ENCODE data around the gene HLTF.
A peak's percentile ranks its signal among the peaks of the same experiment; 100 is the strongest.

The HLTF gene

DNA sequence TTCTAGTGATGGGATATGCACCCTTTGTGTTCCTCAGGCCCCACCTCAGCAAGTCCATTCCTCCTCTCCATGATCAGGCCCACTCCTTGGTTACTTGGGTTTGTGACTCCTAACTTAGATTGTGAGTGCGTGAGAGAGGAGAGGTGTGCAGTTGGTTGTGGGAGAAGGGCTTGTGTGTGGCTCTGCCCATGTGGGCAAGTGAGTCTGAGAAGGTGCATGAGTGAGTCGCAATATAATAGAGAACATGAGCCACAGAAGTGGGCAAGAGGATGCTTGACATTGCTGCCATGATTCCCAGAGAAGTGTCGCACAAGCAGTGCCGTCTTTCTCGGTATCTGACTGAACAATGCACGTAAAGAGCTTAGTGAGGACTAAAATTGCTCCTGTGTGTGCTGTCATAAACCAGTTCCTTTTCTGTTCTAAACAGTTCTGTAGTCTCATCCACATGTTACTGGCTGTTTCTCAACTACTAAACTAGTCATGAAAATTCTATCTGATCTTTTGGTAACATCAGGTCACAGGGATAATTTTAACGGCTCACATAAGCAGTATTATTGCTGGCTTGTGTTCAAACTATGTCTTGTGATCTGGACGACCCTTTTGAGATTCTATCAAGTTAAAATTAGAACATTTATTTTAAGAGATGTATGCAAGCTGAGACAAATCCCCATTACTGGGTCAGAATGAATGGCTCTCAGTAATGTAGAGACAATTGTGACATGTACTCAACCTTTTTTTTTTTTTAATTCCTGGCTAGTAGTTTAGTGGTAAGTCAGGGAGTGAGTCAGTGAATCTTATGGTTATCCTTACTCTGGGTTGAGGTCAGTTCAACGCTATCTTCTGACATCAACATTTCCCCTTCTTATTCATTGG is 69.4 kb downstream of the HLTF start:
- no peak for DNase-seq

GRCh38 chr3:149016242-149016641 is 70.1 kb downstream of the HLTF start:
- DNase-seq: peak; percentile 11

DNA sequence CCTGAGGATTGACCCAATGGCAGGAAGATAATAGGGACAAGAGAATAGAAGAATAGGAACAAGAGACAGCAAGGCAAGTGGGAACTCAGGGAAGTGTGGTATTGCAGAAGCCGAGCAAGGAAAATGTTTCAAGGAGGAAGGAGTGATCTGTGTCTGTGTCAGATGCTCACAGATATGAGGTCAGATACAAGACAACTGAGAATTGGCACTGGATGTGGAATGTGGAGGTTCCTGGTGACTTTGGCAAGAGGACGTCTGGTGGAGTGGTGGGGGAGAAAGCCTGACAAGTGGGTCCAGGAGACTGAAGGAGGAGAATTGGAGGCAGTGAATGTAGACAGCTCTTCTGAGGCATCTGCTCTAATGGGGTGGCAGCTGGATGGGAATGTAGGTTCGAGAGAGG is 70.9 kb downstream of the HLTF start:
- no peak for DNase-seq

GRCh38 chr3:149013726-149014125 is 72.6 kb downstream of the HLTF start:
- no peak for DNase-seq

GRCh38 chr3:149011676-149012075 is 74.7 kb downstream of the HLTF start:
- no peak for DNase-seq

DNA sequence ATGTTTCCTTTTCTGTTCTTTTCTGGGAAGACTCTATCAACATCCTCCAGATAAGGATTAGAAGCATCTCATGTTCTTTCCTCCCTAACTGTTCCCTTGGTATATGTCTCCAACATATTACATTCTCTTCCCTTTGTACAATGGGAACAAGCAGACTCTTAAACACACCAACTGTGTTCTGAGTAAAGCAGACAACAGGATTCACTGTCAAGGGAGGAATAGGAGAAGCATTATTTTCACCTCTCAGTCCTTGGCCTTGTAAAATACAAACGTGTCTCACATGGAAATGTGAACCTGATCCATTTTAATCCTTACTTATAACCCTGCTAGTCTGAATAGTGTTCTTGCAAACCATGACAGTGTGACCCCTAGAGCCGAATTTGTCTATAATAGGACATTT is 75.4 kb downstream of the HLTF start:
- DNase-seq: no peak

GRCh38 chr3:149010504-149010951 is 75.8 kb downstream of the HLTF start:
- no peak for DNase-seq

GRCh38 chr3:149009732-149010131 is 76.6 kb downstream of the HLTF start:
- no peak for DNase-seq

DNA sequence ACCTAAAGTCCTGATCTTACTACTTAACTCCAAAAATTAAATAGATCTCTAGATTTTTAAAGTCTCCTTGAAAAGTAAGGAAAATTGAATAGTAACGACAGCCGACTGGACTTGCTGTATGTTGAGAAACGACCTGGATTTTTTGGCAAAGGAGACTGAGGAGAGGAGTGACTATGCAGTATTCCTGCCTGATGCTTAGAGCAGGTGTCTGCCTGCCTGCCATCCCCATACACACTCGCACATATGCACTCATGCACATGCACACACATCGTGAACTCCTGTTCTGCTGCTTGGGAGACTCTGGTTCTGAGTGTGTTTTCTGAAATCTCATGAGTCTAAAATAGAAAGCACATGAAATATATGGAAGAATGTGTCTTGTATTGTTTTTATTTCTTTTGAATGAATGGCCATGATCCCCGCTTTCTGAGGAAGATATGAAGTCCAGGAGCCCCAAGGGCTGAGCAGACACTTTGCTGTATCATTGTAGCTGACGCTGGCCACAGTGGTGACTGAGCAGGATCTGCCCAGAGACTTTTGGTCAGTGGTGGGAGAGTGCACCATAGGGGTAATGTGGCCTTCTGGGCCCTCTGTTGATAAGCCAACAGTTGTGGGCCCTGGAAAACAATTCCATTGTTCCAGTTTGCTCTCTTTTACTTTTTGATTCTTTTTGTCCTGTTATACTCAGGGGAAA is 78.6 kb downstream of the HLTF start:
- no peak for DNase-seq

GRCh38 chr3:149005416-149005815 is 80.9 kb downstream of the HLTF start:
- no peak for DNase-seq

- DNase-seq: peak; percentile 86
Observed at GRCh38 chr3:149004622-149005021, 81.7 kb downstream of the HLTF start.

- DNase-seq: peak; percentile 77
Observed at GRCh38 chr3:149003653-149004305, 82.6 kb downstream of the HLTF start.

GRCh38 chr3:149001727-149002126 is 84.6 kb downstream of the HLTF start:
- no peak for DNase-seq

- DNase-seq: no peak
Observed at GRCh38 chr3:149000206-149000745, 86.1 kb downstream of the HLTF start.

DNA sequence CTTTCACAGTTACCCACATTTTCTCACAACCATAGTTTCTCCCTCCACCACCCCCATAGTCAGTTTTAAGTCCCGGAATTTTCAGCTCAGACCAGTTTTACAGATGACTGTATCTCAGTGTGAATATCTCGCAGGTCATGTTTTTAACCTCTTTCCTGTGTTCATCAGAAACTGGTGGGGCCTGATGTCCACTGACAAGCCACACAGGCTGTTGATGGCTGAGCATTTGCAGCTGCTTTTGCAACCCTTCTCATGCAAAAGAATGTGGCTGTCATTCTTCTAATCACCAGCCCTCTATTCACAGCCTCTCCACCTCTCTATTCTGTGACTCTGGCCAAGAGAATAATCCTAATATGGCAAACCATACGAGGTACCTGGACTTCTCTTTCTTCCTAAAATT is 86.5 kb downstream of the HLTF start:
- no peak for DNase-seq

GRCh38 chr3:148998715-148999423 is 87.5 kb downstream of the HLTF start:
- no peak for DNase-seq

GRCh38 chr3:148998297-148998696 is 88.0 kb downstream of the HLTF start:
- no peak for DNase-seq

DNA sequence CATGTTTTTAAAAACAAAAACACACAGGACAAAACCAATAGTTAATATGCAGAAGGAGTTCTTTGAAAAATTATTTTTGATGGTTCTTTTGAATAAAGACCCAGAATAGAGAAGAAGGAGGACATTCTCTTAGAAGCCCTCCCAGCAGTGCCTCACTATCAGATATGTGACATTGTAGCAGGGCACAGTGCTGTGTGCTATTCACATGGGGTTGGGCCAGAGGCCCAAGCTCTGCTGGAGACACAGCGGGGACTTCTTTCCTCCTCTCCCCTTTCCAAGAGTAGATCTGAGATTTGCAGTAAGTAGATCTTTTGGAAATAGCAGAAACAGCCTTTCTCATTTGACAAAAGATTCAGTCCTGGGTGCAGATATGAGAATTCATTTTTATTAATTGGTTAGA is 88.7 kb downstream of the HLTF start:
- DNase-seq: no peak

DNA sequence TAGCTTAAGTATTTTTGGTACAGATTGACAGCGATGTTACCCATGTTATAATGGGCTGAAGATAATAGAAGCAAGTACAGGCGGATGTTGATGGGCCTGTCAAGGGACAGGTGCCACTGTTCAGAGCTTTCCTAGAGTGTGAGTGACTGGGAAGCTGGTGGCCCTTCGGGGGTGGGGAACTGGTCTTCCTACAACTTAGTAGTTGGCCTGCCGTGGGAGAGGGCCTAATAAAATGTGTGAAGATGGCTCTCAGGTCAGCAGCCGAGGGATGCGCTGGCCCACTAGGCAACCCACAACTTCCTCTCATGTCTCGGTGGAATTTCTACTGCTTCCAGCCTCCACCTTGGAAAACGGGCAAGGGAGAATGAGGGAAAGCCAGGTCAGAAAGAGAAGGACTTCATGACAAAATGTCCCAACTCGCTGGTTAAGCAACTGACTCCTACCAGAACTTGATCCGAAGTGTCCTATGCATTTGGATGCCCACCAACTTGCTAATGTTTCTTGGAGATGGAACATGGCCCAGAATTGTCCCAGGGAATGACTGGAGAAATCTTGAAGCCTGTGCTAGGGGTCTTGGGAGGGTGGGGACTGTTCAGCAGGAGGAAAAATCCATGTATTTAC is 93.6 kb downstream of the HLTF start:
- DNase-seq: no peak

DNA sequence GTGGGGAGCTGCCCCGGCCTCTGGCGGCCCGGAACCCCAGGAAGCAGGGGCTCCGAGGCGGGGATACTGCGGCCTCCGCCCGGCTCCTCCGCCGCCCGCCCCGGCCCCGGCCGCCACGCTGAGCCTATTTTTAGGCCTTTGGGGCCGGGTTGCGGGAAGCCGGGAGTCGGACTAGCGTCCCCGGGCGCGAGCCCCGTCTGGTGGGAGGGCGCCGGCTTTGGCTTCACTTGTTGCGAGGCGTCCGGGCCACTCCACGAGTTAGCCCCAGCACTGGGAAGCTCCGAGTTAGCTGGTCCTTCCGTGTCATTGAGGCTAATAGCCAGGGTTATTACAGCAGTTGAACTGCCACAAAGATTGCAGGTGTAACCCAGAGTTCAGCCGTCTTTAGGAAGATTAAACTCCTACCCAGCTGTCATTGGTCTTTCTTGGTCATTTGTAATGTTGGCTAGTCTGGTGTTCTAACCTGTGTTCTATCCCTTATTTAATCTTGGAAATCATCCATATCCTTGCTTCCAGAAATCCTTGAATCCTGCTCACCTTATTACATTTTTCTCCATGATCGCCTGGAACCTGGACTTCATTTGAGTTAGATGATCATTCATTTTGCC is 94.2 kb downstream of the HLTF start:
- DNase-seq: peak; percentile 58

DNA sequence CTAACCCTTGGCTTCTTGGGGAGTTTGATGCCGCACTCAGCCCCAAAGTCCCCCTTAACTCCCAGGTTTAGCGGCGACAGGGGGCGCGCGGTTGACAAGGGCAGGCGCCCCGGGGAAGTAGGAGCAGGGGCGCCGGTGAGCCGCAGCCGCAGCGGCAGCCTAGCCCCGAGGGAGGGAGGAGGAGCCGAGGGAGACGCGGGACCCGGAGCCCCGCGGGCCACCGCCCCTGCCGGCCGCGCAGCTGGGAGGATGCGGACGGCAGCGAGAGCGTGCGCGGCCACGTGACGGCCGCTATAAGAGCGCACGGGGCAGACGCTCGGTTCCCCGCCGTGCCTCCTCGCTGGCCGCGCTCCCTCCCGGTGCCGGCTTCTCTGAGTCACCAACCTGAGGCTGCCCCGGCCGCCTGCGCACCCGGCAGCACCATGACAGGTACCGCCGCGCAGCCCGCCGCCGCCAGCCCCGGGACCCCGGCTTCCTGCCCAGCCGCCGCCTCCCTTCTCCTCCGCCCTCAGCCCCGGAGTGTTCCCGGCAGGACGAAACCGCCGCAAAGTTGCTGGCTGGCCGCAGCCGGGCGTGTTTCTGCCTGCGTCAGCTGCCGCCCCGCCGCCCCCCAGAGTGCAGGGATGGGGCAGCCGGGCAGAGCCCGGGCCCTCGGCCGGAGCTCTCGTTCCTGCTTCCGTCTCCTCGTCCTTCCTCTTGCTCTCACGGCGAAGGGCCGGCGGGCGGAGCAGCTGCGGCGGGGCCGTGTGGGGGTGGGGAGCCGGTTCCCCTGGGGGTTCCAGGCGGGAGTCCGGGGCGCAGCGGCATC is 94.9 kb downstream of the HLTF start, which contains the start of gene GYG1:
Gene GYG1, plus strand, starts transcription at position 322 of the 808 bp plus-strand sequence. Its CDS starts 101 bp downstream, at position 423.
- peak; percentile 87 for DNase-seq

Measured in DMS53 (cell line).